Measurements from ENCODE around the gene VARS1. TPM values are rescaled to one million over a fixed set of nuclear protein-coding genes. Genes with fewer than 3 reads are reported as not detected.

Gene VARS1
- total and polyA plus RNA-seq, 2 of the 4 experiments (the other 2 are of a cell fraction), result 41.2 to 42.0 TPM

DNA sequence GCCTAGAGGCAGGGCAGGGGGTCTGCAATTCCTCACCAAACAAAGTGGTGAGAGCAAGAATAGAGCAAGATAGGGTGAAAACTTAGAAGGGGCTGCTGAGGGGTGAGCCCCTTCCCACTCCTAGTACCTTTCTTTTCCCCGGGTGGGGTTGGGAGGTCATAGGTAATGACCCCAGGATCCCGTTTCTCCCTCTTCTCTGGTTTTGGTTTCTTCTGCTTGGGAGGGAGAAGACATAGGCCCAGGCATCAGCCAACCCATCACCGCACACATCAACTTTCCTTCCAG, 3.5 kb downstream of the VARS1 start:
- Histone ChIP-seq H2BK120ac (ENCODE audit: low read depth, low read length) (no peak overlapping the region), H3K4me1 (ENCODE audit: control insufficient read depth, insufficient read depth, low read length) (no peaks in the 10 kb centered on the region; the same call in 1 of the 2 replicates), H2BK20ac (ENCODE audit: low read depth, low read length) (no peak overlapping the region), H3K4me3 (ENCODE audit: insufficient read depth, low read depth, low read length) (no peak overlapping the region), H3K4ac (ENCODE audit: low read depth, low read length) (no peak overlapping the region), H3K56ac (ENCODE audit: extremely low read depth, insufficient read depth, low read length) (no peak overlapping the region), H2AFZ (replicated peaks; ENCODE audit: low read length, poor library complexity) (no peak overlapping the region), H3K23ac (ENCODE audit: low read depth, low read length) (no peak overlapping the region), H2AK9ac (replicated peaks; ENCODE audit: low read depth, low read length, poor library complexity) (no peak overlapping the region), H4K20me1 (ENCODE audit: insufficient read depth, low read length) (no peaks in the 10 kb centered on the region), H3K18ac (ENCODE audit: low read depth, low read length) (no peak overlapping the region), H3K9me3 (ENCODE audit: control insufficient read depth, insufficient read depth, low read length) (no peaks in the 10 kb centered on the region), H4K5ac (ENCODE audit: low read depth, low read length) (no peak overlapping the region), H3K9me1 (ENCODE audit: insufficient read depth, low read length) (0 out of 2 replicates have a peak, but pooled peaks cover 3% of the 10 kb centered on the region), H4K91ac (ENCODE audit: insufficient read depth, low read depth, low read length) (no peak overlapping the region), H3K4me2 (ENCODE audit: low read depth, low read length) (no peak overlapping the region), H3K27ac (ENCODE audit: insufficient read depth, low read length) (no peak overlapping the region), H3K14ac (replicated peaks; ENCODE audit: low read depth, low read length) (no peak overlapping the region), H3K79me1 (ENCODE audit: low read depth in 1 of 2, low read length in 2 of 2) (peaks cover 0 to 51% of the 10 kb centered on the region in 2 experiments), H2BK5ac (ENCODE audit: low read depth, low read length, poor library complexity, severe bottlenecking) (no peak overlapping the region), H2AK5ac (ENCODE audit: low read depth, low read length) (no peak overlapping the region), H4K8ac (ENCODE audit: low read depth in 2 of 2, low read length in 2 of 2) (no peak overlapping the region), H3K36me3 (ENCODE audit: control insufficient read depth, insufficient read depth, low read length) (peaks cover 18% of the 10 kb centered on the region), H3K27me3 (ENCODE audit: control insufficient read depth, insufficient read depth, low read length) (no peaks in the 10 kb centered on the region), H3K9ac (ENCODE audit: low read depth, low read length) (no peak overlapping the region), H2BK15ac (ENCODE audit: low read depth, low read length) (no peak overlapping the region)
- no peak for TF ChIP-seq MAZ (IDR thresholded peaks at IDR 0.05; ENCODE audit: borderline replicate concordance, low read depth, low read length)
- TF ChIP-seq FOS (IDR thresholded peaks at IDR 0.05; ENCODE audit: low read depth, low read length), result no peak
- no peak for TF ChIP-seq RFX5 (IDR thresholded peaks at IDR 0.05; ENCODE audit: low read depth, low read length)
- no peak for TF ChIP-seq RCOR1 (IDR thresholded peaks at IDR 0.05; ENCODE audit: insufficient replicate concordance, low read length)
- no peak for TF ChIP-seq CTCF (conservative IDR thresholded peaks at IDR 0.05; ENCODE audit: low read depth, low read length)
- TF ChIP-seq, protein P1, sequence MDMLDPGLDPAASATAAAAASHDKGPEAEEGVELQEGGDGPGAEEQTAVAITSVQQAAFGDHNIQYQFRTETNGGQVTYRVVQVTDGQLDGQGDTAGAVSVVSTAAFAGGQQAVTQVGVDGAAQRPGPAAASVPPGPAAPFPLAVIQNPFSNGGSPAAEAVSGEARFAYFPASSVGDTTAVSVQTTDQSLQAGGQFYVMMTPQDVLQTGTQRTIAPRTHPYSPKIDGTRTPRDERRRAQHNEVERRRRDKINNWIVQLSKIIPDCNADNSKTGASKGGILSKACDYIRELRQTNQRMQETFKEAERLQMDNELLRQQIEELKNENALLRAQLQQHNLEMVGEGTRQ (IDR thresholded peaks at IDR 0.05; ENCODE audit: low read depth, low read length), result no peak
- TF ChIP-seq CHD1 (IDR thresholded peaks at IDR 0.05; ENCODE audit: low read depth, low read length), result no peak
- TF ChIP-seq POLR2A (IDR thresholded peaks at IDR 0.05; ENCODE audit: low read depth, low read length), result no peak
- TF ChIP-seq NFE2L2 (IDR thresholded peaks at IDR 0.05; ENCODE audit: low read depth, low read length), result no peak
- no peak for TF ChIP-seq MAFK (IDR thresholded peaks at IDR 0.05; ENCODE audit: low read depth, low read length)
- no peak for TF ChIP-seq SMC3 (IDR thresholded peaks at IDR 0.05; ENCODE audit: low read depth, low read length)
- ChIA-PET CTCF (interaction anchor here (0.6 to 1.2 kb wide), 2 partner anchors 11 to 47 kb away, joined by 3 read pairs; no protein-coding TSS in a partner anchor), POLR2A (ENCODE audit: unreplicated experiment) (no interaction called here)
- in situ Hi-C loops (cut with MboI; ENCODE audit: low sequenced_read_pairs) (no loop called here), intact Hi-C loops (cut with micrococcal nuclease) (no loop called here), dilution Hi-C loops (cut with HindIII; ENCODE audit: low sequenced_read_pairs, unreplicated experiment) (no loop called here)
- ATAC-seq (ENCODE audit: low read depth) (no peak), DNase-seq (no peak)
- no TSS peak for BruUV-seq (replicated peaks)
- no CpG with 5 or more reads among the region's 3 CpGs for WGBS, 2 experiments (ENCODE audit: extremely low coverage in 2 of 2, insufficient read length in 1 of 2)

Data from IMR-90 (cell line).